BLaER1 (cell line): ENCODE results near the gene MRPS25.

ENCODE experiments used
- H3K27ac ChIP-seq: shearing (Covaris generic); formaldehyde crosslinking; 2 replicates; pipeline ENCODE4 v1.8.1; 2022
- H3K27me3 ChIP-seq: shearing (Covaris generic); formaldehyde crosslinking; 2 replicates; pipeline ENCODE4 v1.8.1; 2022
- H3K36me3 ChIP-seq: shearing (Covaris generic); formaldehyde crosslinking; 2 replicates; pipeline ENCODE4 v1.8.1; 2022
- H3K4me1 ChIP-seq: shearing (Covaris generic); formaldehyde crosslinking; 2 replicates; pipeline ENCODE4 v1.8.1; 2022
- H3K4me2 ChIP-seq: shearing (Covaris generic); formaldehyde crosslinking; 2 replicates; pipeline ENCODE4 v1.8.1; 2022
- H3K4me3 ChIP-seq: shearing (Covaris generic); formaldehyde crosslinking; 2 replicates; pipeline ENCODE4 v1.8.1; 2022
- H3K9ac ChIP-seq: shearing (Covaris generic); formaldehyde crosslinking; 2 replicates; pipeline ENCODE4 v1.8.1; 2022
- H3K9me3 ChIP-seq: shearing (Covaris generic); formaldehyde crosslinking; 2 replicates; pipeline ENCODE4 v1.8.1; 2022
- H4K20me1 ChIP-seq: shearing (Covaris generic); formaldehyde crosslinking; 2 replicates; pipeline ENCODE4 v1.8.1; 2022
- Cebpa-rat ChIP-seq: shearing (Covaris generic); IDR thresholded peaks from 2 replicates; pipeline ENCODE4 v1.8.1; 2022

The MRPS25 gene

GRCh38 chr3:15049584-15049983 is 15.5 kb downstream of the MRPS25 start:
- no peak overlapping the region for H3K9ac ChIP-seq
- no peak overlapping the region for H3K4me2 ChIP-seq
- no peaks in the 10 kb centered on the region for H3K9me3 ChIP-seq
- no peak overlapping the region for H3K27ac ChIP-seq
- H4K20me1 ChIP-seq, result peaks cover 94% of the 10 kb centered on the region
- no peak overlapping the region for H3K4me3 ChIP-seq
- H3K27me3 ChIP-seq, result no peaks in the 10 kb centered on the region
- peaks cover 50% of the 10 kb centered on the region for H3K4me1 ChIP-seq
- H3K36me3 ChIP-seq, result peaks cover 77% of the 10 kb centered on the region
- TF ChIP-seq Cebpa-rat, result no peak

- no peak overlapping the region for H3K9ac ChIP-seq
- H3K27me3 ChIP-seq, result no peaks in the 10 kb centered on the region
- peaks cover 20% of the 10 kb centered on the region for H3K4me1 ChIP-seq
- H3K4me3 ChIP-seq, result no peak overlapping the region
- no peaks in the 10 kb centered on the region for H3K9me3 ChIP-seq
- H3K36me3 ChIP-seq, result peaks cover 98% of the 10 kb centered on the region
- no peak overlapping the region for H3K4me2 ChIP-seq
- no peak overlapping the region for H3K27ac ChIP-seq
- peaks cover 91% of the 10 kb centered on the region for H4K20me1 ChIP-seq
- no peak for TF ChIP-seq Cebpa-rat
Measured at GRCh38 chr3:15045667-15046066, 19.4 kb downstream of the MRPS25 start.

GRCh38 chr3:15044326-15044725 is 20.8 kb downstream of the MRPS25 start:
- Histone ChIP-seq H3K4me2 (peak overlapping the region; percentile 26; the same call in 1 of the 2 replicates), H3K9me3 (no peaks in the 10 kb centered on the region), H3K27me3 (no peaks in the 10 kb centered on the region), H4K20me1 (peaks cover 84% of the 10 kb centered on the region), H3K36me3 (peaks cover 98% of the 10 kb centered on the region), H3K27ac (no peak overlapping the region), H3K9ac (no peak overlapping the region; the same call in 1 of the 2 replicates), H3K4me3 (no peak overlapping the region), H3K4me1 (peaks cover 11% of the 10 kb centered on the region)
- no peak for TF ChIP-seq Cebpa-rat

GRCh38 chr3:15043408-15044171 is 21.5 kb downstream of the MRPS25 start:
- no peak for TF ChIP-seq Cebpa-rat
- no peaks in the 10 kb centered on the region for H3K27me3 ChIP-seq
- H3K9ac ChIP-seq, result no peak overlapping the region
- no peak overlapping the region for H3K4me3 ChIP-seq
- H3K9me3 ChIP-seq, result no peaks in the 10 kb centered on the region
- H3K4me1 ChIP-seq, result peaks cover 11% of the 10 kb centered on the region
- H3K4me2 ChIP-seq, result peak overlapping the region; percentile 26; the same call in 1 of the 2 replicates
- H4K20me1 ChIP-seq, result peaks cover 79% of the 10 kb centered on the region
- no peak overlapping the region for H3K27ac ChIP-seq
- H3K36me3 ChIP-seq, result peaks cover 98% of the 10 kb centered on the region

- peaks cover 76% of the 10 kb centered on the region for H4K20me1 ChIP-seq
- H3K4me3 ChIP-seq, result no peak overlapping the region
- no peak overlapping the region for H3K27ac ChIP-seq
- peaks cover 99% of the 10 kb centered on the region for H3K36me3 ChIP-seq
- no peaks in the 10 kb centered on the region for H3K27me3 ChIP-seq
- TF ChIP-seq Cebpa-rat, result no peak
- no peak overlapping the region for H3K4me2 ChIP-seq
- H3K9me3 ChIP-seq, result no peaks in the 10 kb centered on the region
- H3K4me1 ChIP-seq, result peaks cover 11% of the 10 kb centered on the region
- no peak overlapping the region for H3K9ac ChIP-seq
Measured at GRCh38 chr3:15042936-15043335, 22.2 kb downstream of the MRPS25 start.

GRCh38 chr3:15041950-15042349 is 23.2 kb downstream of the MRPS25 start:
- Histone ChIP-seq H3K9me3 (no peaks in the 10 kb centered on the region), H3K4me2 (no peak overlapping the region), H3K36me3 (peaks cover 99% of the 10 kb centered on the region), H3K27ac (no peak overlapping the region), H3K27me3 (no peaks in the 10 kb centered on the region), H3K4me3 (no peak overlapping the region), H3K9ac (no peak overlapping the region), H4K20me1 (peaks cover 66% of the 10 kb centered on the region), H3K4me1 (peaks cover 11% of the 10 kb centered on the region)
- no peak for TF ChIP-seq Cebpa-rat

GRCh38 chr3:15040844-15041243 is 24.3 kb downstream of the MRPS25 start:
- no peak overlapping the region for H3K9ac ChIP-seq
- TF ChIP-seq Cebpa-rat, result no peak
- peaks cover 11% of the 10 kb centered on the region for H3K4me1 ChIP-seq
- no peak overlapping the region for H3K4me2 ChIP-seq
- peaks cover 99% of the 10 kb centered on the region for H3K36me3 ChIP-seq
- H3K4me3 ChIP-seq, result no peak overlapping the region
- no peaks in the 10 kb centered on the region for H3K27me3 ChIP-seq
- H4K20me1 ChIP-seq, result peaks cover 55% of the 10 kb centered on the region
- H3K9me3 ChIP-seq, result no peaks in the 10 kb centered on the region
- H3K27ac ChIP-seq, result no peak overlapping the region

GRCh38 chr3:15038306-15038705 is 26.8 kb downstream of the MRPS25 start:
- Histone ChIP-seq H3K36me3 (peaks cover 99% of the 10 kb centered on the region), H3K4me1 (no peaks in the 10 kb centered on the region)
- TF ChIP-seq Cebpa-rat, result no peak

GRCh38 chr3:15033103-15033502 is 32.0 kb downstream of the MRPS25 start:
- TF ChIP-seq Cebpa-rat, result no peak
- peaks cover 99% of the 10 kb centered on the region for H3K36me3 ChIP-seq

More at GRCh38 chr3:15038306-15038705, 26.8 kb downstream of the MRPS25 start:
- H3K9me3 ChIP-seq, result no peaks in the 10 kb centered on the region
- no peak overlapping the region for H3K27ac ChIP-seq
- H3K9ac ChIP-seq, result no peak overlapping the region
- H3K4me3 ChIP-seq, result no peak overlapping the region
- H3K4me2 ChIP-seq, result no peak overlapping the region
- H4K20me1 ChIP-seq, result peaks cover 29% of the 10 kb centered on the region
- no peaks in the 10 kb centered on the region for H3K27me3 ChIP-seq

GRCh38 chr3:15032650-15033049 is 32.5 kb downstream of the MRPS25 start:
- no peaks in the 10 kb centered on the region for H4K20me1 ChIP-seq
- no peak overlapping the region for H3K4me2 ChIP-seq
- no peaks in the 10 kb centered on the region for H3K27me3 ChIP-seq
- H3K9ac ChIP-seq, result no peak overlapping the region
- H3K27ac ChIP-seq, result no peak overlapping the region
- peaks cover 99% of the 10 kb centered on the region for H3K36me3 ChIP-seq
- H3K9me3 ChIP-seq, result no peaks in the 10 kb centered on the region
- no peak overlapping the region for H3K4me3 ChIP-seq
- no peaks in the 10 kb centered on the region for H3K4me1 ChIP-seq
- TF ChIP-seq Cebpa-rat, result no peak

More at GRCh38 chr3:15033103-15033502, 32.0 kb downstream of the MRPS25 start:
- Histone ChIP-seq H4K20me1 (no peaks in the 10 kb centered on the region), H3K27me3 (no peaks in the 10 kb centered on the region), H3K27ac (no peak overlapping the region), H3K4me3 (no peak overlapping the region), H3K4me2 (no peak overlapping the region), H3K9ac (no peak overlapping the region), H3K9me3 (no peaks in the 10 kb centered on the region), H3K4me1 (no peaks in the 10 kb centered on the region)
